Ishikawa (cell line): ENCODE data around the gene FXR2.
A peak's percentile ranks its signal among the peaks of the same experiment; 100 is the strongest.

ENCODE experiments used
- CEBPB ChIP-seq: IDR thresholded peaks from 2 replicates; pipeline ENCODE4 v1.6.1; 2012
- CREB1 ChIP-seq: IDR thresholded peaks from 2 replicates; pipeline ENCODE4 v1.6.1; 2012; ENCODE audit warnings: low read depth
- EGR1 ChIP-seq: IDR thresholded peaks from 2 replicates; pipeline ENCODE4 v1.6.1; 2012
- EP300 ChIP-seq: IDR thresholded peaks from 2 replicates; pipeline ENCODE4 v1.6.1; 2012; ENCODE audit warnings: borderline replicate concordance
- FOXM1 ChIP-seq: IDR thresholded peaks from 2 replicates; pipeline ENCODE4 v1.6.1; 2012; ENCODE audit warnings: low read depth, borderline replicate concordance
- MAX ChIP-seq: IDR thresholded peaks from 2 replicates; pipeline ENCODE4 v1.6.1; 2012
- NFIC ChIP-seq: IDR thresholded peaks from 2 replicates; pipeline ENCODE4 v1.6.1; 2012
- RAD21 ChIP-seq: IDR thresholded peaks from 2 replicates; pipeline ENCODE4 v1.6.1; 2012; ENCODE audit warnings: low read depth
- REST ChIP-seq: IDR thresholded peaks from 2 replicates; pipeline ENCODE4 v1.6.1; 2012; ENCODE audit warnings: low read depth, mild to moderate bottlenecking
- TAF1 ChIP-seq: IDR thresholded peaks from 2 replicates; pipeline ENCODE4 v1.6.1; 2012; ENCODE audit warnings: low read depth, mild to moderate bottlenecking
- TCF12 ChIP-seq: IDR thresholded peaks from 2 replicates; pipeline ENCODE4 v1.6.1; 2012; ENCODE audit warnings: low read depth
- TEAD4 ChIP-seq: IDR thresholded peaks from 2 replicates; pipeline ENCODE4 v1.6.1; 2012
- USF1 ChIP-seq: IDR thresholded peaks from 2 replicates; pipeline ENCODE4 v1.6.1; 2012
- YY1 ChIP-seq: IDR thresholded peaks from 2 replicates; pipeline ENCODE4 v1.6.1; 2012; ENCODE audit warnings: low read depth
- ZBTB7A ChIP-seq: IDR thresholded peaks from 2 replicates; pipeline ENCODE4 v1.6.1; 2012; ENCODE audit warnings: low read depth

FXR2 gene

DNA sequence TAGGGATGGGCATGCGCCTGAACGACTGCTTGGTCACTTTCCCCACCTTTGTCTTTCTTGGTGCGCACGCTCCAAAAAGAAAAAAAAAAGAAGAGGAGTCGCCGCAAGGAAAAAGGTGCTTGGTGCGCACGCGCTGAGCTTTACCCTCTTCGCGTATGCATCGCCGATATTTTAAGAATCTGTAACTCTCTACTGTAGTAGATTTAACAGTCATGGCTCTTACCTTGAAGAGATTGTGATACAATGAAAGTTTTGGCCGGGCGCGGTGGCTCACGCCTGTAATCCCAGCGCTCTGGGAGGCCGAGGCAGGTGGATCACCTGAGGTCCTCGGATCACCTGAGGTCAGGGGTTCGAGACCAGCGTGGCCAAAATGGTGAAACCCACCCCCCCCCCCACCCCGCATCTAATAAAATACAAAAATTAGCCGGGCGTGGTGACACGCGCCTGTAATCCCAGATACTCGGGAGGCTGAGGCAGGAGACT, 609 bp upstream of the FXR2 start:
- no peak for TF ChIP-seq YY1
- no peak for TF ChIP-seq CREB1
- no peak for TF ChIP-seq ZBTB7A
- no peak for TF ChIP-seq RAD21
- no peak for TF ChIP-seq CEBPB
- TF ChIP-seq NFIC, result no peak
- TF ChIP-seq MAX, result peak; percentile 42; the same call in 1 of the 2 replicates

- TF ChIP-seq EGR1 (no peak), NFIC (no peak), CEBPB (no peak), FOXM1 (no peak), TAF1 (no peak), TCF12 (no peak), EP300 (no peak)
Measured at GRCh38 chr17:7613769-7614424, 800 bp downstream of the FXR2 start.

GRCh38 chr17:7612294-7612640, 2.4 kb downstream of the FXR2 start:
- TF ChIP-seq EP300, result no peak

GRCh38 chr17:7611635-7612293, 2.9 kb downstream of the FXR2 start:
- no peak for TF ChIP-seq RAD21

DNA sequence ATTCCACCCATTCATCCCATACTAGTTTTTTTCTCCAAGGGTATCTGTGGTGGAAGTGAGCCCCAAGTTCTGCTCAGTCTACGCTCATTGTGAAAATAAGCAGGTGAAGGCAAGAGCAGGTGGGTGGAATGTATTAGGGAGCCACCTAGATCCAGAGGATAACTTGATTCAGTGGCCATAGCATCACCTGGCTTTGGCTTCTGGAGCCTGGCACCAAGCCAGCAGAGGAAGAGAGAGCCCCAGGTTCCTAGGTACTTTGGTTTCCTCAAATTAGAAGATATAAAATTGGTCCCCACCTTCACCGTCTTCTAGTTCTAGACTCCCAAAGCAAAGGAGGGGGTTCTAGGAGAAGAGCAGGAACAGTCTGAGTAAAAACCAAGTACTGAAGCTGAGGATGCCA, 4.1 kb downstream of the FXR2 start:
- TF ChIP-seq TEAD4 (no peak), RAD21 (no peak), TAF1 (no peak), EP300 (no peak), ZBTB7A (no peak), TCF12 (no peak), NFIC (0 out of 2 replicates have a peak, but pooled peaks have one; percentile 26)

- TF ChIP-seq YY1 (no peak), REST (no peak), EGR1 (no peak), CREB1 (no peak), RAD21 (no peak), USF1 (no peak), MAX (no peak), ZBTB7A (no peak)
Measured at GRCh38 chr17:7606280-7606679, 8.4 kb downstream of the FXR2 start.

DNA sequence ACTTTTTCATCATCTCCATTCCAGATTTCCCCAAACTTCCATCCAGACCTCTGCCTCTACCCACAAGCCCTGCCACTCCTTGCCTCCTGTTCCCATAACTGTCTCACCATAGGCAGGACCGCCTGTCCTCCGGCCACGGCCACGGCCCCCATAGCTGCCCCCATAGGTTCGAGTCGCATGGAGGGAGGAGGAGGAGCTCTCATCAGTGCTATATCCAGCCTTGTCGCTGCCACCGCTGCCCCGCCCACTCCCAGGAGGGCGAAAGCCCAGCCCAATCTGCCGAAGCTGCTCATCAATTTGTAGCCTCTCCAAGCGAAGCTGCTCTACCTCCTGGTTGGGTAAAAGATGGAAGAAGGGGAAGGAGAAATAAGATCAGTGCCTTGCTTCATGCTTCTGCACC, 21.4 kb downstream of the FXR2 start:
- TF ChIP-seq MAX, result no peak
- no peak for TF ChIP-seq ZBTB7A
- TF ChIP-seq CEBPB, result no peak
- no peak for TF ChIP-seq EP300
- no peak for TF ChIP-seq REST
- no peak for TF ChIP-seq FOXM1
- TF ChIP-seq NFIC, result no peak
- TF ChIP-seq YY1, result no peak
- no peak for TF ChIP-seq TEAD4
- no peak for TF ChIP-seq TCF12
- TF ChIP-seq RAD21, result no peak
- no peak for TF ChIP-seq USF1
- no peak for TF ChIP-seq CREB1
- TF ChIP-seq EGR1, result no peak
- TF ChIP-seq TAF1, result no peak
